K562 (cell line): ENCODE data around the gene RRAD. TPM values are rescaled to one million over a fixed set of nuclear protein-coding genes. Genes with fewer than 3 reads are reported as not detected.
A peak's percentile ranks its signal among the peaks of the same experiment; 100 is the strongest.

Source experiments
- BMI1 ChIP-seq: fragments of 150-350 bp; IDR thresholded peaks from 2 replicates; pipeline ENCODE4 v1.6.1; 2014; ENCODE audit warnings: low read length
- CGGBP1 ChIP-seq: fragments of 250-450 bp; sonication (Bioruptor Pico); IDR thresholded peaks from 2 replicates; pipeline ENCODE4 v1.9.0; 2021; ENCODE audit warnings: mild to moderate bottlenecking
- E2F8 ChIP-seq: fragments of 450-650 bp; IDR thresholded peaks from 2 replicates; pipeline ENCODE4 v1.7.1; 2018; ENCODE audit warnings: mild to moderate bottlenecking, low read depth; ENCODE audit not compliant: partially characterized antibody
- GTF3C2 ChIP-seq: IDR thresholded peaks from 3 replicates; pipeline ENCODE4 v1.6.1; 2011; ENCODE audit warnings: borderline replicate concordance, mild to moderate bottlenecking, moderate library complexity; ENCODE audit not compliant: insufficient read length; ENCODE audit errors: extremely low read depth
- NEUROD1 ChIP-seq: fragments of 150-350 bp; IDR thresholded peaks from 2 replicates; pipeline ENCODE4 v1.6.1; 2014; ENCODE audit warnings: borderline replicate concordance, low read length, low read depth; ENCODE audit not compliant: partially characterized antibody
- NR0B1 ChIP-seq: fragments of 450-650 bp; IDR thresholded peaks from one replicate; pipeline ENCODE4 v1.6.1; 2018; ENCODE audit warnings: mild to moderate bottlenecking, moderate library complexity; ENCODE audit not compliant: partially characterized antibody
- PTBP1 ChIP-seq: fragments of 200-400 bp; formaldehyde crosslinking; IDR thresholded peaks from 2 replicates; pipeline ENCODE4 v1.6.1; 2017; ENCODE audit warnings: low read depth, low read length
- RFX7 ChIP-seq: fragments of 250-450 bp; sonication (Bioruptor Pico); IDR thresholded peaks from 2 replicates; pipeline ENCODE4 v1.5.1; 2021; ENCODE audit warnings: mild to moderate bottlenecking
- RREB1 ChIP-seq: fragments of 250-450 bp; sonication (Bioruptor Pico); IDR thresholded peaks from 2 replicates; pipeline ENCODE4 v1.4.0; 2020
- ZNF197 ChIP-seq: fragments of 200-800 bp; sonication (Bioruptor generic); IDR thresholded peaks from 2 replicates; pipeline ENCODE4 v1.6.1; 2016; ENCODE audit warnings: low read depth, missing genetic modification characterization, missing compliant biosample characterization
- ZNF699 ChIP-seq: fragments of 250-450 bp; sonication (Bioruptor Pico); IDR thresholded peaks from 2 replicates; pipeline ENCODE4 v1.8.0; 2021; ENCODE audit warnings: mild to moderate bottlenecking, moderate library complexity; ENCODE audit not compliant: insufficient replicate concordance
- polyA plus RNA-seq, 8 experiments: library from polyadenylated mRNA; depleted of rRNA in 4 of 8; stranded (reverse) in 5 of 8; unstranded in 3 of 8; fragments of >200 nt; fragmentation: Nextera tagmentation in 2 of 8; fragmentation: Illumina TruSeq in 1 of 8; extraction: Ambion mirVana in 2 of 8; extraction: Trizol in 1 of 8; gene quantifications; 2 replicates each; pipeline versions ENCODE4 v1.2.1 to v1.2.3, GENCODE V29; 2011 to 2014; ENCODE audit warnings: inconsistent platforms in 1 of 8, missing spikeins in 1 of 8
- total RNA-seq, 7 experiments: library from RNA; depleted of rRNA in 6 of 7; stranded (reverse); fragments of >200 nt in 6 of 7; fragmentation: Illumina TruSeq in 2 of 7; extraction: Trizol in 2 of 7; gene quantifications; 2 replicates each; pipeline versions ENCODE4 v1.2.1 to v1.2.3, GENCODE V29; 2011 to 2021; ENCODE audit warnings: low replicate concordance in 1 of 7

RRAD gene
- total and polyA plus RNA-seq, 9 of the 15 experiments (the other 6 are each of a cell fraction or from before 2014, with no cell fraction given): 0.09 to 0.20 (median 0.13) TPM; not detected in 5

GRCh38 chr16:66899945-66900710 is 25.2 kb downstream of the RRAD start (continued):
- TF ChIP-seq RREB1: no peak
- TF ChIP-seq CGGBP1: no peak
- TF ChIP-seq NEUROD1: peak; percentile 79
- no peak for TF ChIP-seq GTF3C2
- no peak for TF ChIP-seq BMI1
- no peak for TF ChIP-seq NR0B1
- TF ChIP-seq ZNF699 (CRISPR knock-in tag): no peak
- TF ChIP-seq ZNF197: peak; percentile 91; the same call in 1 of the 2 replicates
- TF ChIP-seq E2F8: no peak
- TF ChIP-seq RFX7 (CRISPR knock-in tag): no peak
- no peak for TF ChIP-seq PTBP1
